Left ventricle myocardium inferior (tissue), 1 donor: ENCODE measurements around the gene PALB2. TPM values are rescaled to one million over a fixed set of nuclear protein-coding genes. Genes with fewer than 3 reads are reported as not detected.
"Not testable (repeated sequence)": the region's sequence is repeated elsewhere in the genome, so short reads cannot be mapped to it uniquely, and the experiment has no call there.

Experiments
- DNase-seq: peaks from one replicate; pipeline ENCODE4 v3.0.0-alpha.2; 2020
- H3K27ac ChIP-seq: fragments of 200-600 bp; replicated peaks from 2 replicates; pipeline ENCODE4 v1.8.0; 2021
- H3K27me3 ChIP-seq: fragments of 200-600 bp; 2 replicates; pipeline ENCODE4 v1.8.0; 2021; ENCODE audit warnings: low read depth
- H3K36me3 ChIP-seq: fragments of 200-600 bp; 2 replicates; pipeline ENCODE4 v1.8.0; 2021
- H3K4me1 ChIP-seq: fragments of 200-600 bp; 2 replicates; pipeline ENCODE4 v1.8.0; 2021
- H3K4me3 ChIP-seq: fragments of 200-600 bp; 2 replicates; pipeline ENCODE4 v1.8.0; 2021; ENCODE audit warnings: mild to moderate bottlenecking, moderate library complexity
- H3K9me3 ChIP-seq: fragments of 200-600 bp; replicated peaks from 2 replicates; pipeline ENCODE4 v1.8.0; 2021
- intact Hi-C: fragments of 100-400 bp; cut with micrococcal nuclease; formaldehyde crosslinking; loops from one replicate; pipeline ENCODE4 v1.11.0; 2022
- total RNA-seq: library from RNA; stranded (reverse); fragmentation: NEBNext Ultra II Directional; extraction: Animal tissue kit (Norgen Biotek cat#: 25700); gene quantifications from one replicate; pipeline ENCODE4 v1.2.1, GENCODE V29; 2021
- TF ChIP-seq, protein P1 (sequence below): fragments of 200-600 bp; IDR thresholded peaks from 2 replicates; pipeline ENCODE4 v1.8.0; 2021; ENCODE audit warnings: antibody characterized with exemption, mild to moderate bottlenecking, borderline replicate concordance
- donor health status: DM: no; HTN: yes; CAD: no; lungs with severe emphysema.

Gene PALB2
- total RNA-seq, 1 donor from 2014 or later, result 4.2 TPM

DNA sequence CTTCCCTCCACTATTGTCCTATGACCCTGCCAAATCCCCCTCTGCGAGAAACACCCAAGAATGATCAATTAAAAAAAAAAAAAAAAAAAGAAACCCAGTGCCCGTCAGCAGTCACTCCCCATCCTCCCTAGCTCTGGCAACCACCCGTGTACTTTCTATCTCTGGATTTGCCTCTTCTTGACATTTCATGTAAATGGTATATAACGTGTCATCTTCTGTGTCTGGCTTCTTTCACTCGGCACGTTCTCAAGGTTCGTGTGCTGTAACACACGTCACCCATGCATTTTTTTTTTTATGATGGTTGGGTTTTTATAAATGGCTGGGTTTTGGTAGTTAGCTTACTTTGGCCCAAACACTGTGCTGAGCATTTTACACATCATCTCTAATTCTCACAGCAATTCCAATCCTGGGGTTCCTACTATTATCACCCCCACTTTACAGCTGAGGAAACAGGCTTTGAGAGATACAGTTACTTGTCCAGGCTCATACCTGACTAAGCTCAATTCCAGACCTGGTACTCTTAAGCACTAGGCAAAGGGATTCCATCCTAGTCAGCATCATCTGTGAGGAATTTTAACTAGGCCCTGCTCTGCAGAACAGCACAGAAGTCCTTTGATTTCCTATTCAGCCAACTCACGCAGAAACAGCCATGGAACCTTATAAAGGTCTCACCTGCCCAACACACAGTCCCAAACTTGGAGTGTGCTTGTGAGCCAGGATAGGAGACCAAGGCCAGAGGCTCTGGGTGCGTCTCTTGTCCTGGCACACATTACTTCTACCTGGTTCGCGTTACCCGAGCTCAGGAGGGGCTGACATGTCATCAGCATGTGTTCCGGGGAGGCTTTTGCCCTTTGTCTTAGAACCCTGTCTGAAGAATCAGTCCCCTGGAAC lies 56.7 kb downstream of the PALB2 start:
- peak overlapping the region; percentile 63 for H3K27ac ChIP-seq
- H3K4me3 ChIP-seq, result no peak overlapping the region
- TF ChIP-seq, protein P1, sequence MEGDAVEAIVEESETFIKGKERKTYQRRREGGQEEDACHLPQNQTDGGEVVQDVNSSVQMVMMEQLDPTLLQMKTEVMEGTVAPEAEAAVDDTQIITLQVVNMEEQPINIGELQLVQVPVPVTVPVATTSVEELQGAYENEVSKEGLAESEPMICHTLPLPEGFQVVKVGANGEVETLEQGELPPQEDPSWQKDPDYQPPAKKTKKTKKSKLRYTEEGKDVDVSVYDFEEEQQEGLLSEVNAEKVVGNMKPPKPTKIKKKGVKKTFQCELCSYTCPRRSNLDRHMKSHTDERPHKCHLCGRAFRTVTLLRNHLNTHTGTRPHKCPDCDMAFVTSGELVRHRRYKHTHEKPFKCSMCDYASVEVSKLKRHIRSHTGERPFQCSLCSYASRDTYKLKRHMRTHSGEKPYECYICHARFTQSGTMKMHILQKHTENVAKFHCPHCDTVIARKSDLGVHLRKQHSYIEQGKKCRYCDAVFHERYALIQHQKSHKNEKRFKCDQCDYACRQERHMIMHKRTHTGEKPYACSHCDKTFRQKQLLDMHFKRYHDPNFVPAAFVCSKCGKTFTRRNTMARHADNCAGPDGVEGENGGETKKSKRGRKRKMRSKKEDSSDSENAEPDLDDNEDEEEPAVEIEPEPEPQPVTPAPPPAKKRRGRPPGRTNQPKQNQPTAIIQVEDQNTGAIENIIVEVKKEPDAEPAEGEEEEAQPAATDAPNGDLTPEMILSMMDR, result no peak
- no peaks in the 10 kb centered on the region for H3K27me3 ChIP-seq
- H3K9me3 ChIP-seq, result no peaks in the 10 kb centered on the region
- peaks cover 53% of the 10 kb centered on the region for H3K4me1 ChIP-seq
- DNase-seq, result no peak
- H3K36me3 ChIP-seq, result peaks cover 88% of the 10 kb centered on the region
- intact Hi-C loops, result no loop called here

DNA sequence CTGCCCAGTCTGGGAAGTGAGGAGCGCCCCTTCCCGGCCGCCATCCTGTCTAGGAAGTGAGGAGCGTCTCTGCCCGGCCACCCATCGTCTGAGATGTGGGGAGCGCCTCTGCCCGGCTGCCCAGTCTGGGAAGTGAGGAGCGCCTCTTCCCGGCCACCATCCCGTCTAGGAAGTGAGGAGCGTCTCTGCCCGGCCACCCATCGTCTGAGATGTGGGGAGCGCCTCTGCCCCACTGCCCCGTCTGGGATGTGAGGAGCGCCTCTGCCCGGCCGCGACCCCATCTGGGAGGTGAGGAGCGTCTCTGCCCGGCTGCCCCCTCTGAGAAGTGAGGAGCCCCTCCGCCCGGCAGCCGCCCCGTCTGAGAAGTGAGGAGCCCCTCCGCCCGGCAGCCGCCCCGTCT lies 57.8 kb downstream of the PALB2 start:
- DNase-seq, intact Hi-C loops, H3K4me3 ChIP-seq, H3K9me3 ChIP-seq, H3K27me3 ChIP-seq, H3K27ac ChIP-seq: not testable (repeated sequence)
- H3K4me1 ChIP-seq, result peaks cover 49% of the 10 kb centered on the region
- peaks cover 85% of the 10 kb centered on the region for H3K36me3 ChIP-seq

DNA sequence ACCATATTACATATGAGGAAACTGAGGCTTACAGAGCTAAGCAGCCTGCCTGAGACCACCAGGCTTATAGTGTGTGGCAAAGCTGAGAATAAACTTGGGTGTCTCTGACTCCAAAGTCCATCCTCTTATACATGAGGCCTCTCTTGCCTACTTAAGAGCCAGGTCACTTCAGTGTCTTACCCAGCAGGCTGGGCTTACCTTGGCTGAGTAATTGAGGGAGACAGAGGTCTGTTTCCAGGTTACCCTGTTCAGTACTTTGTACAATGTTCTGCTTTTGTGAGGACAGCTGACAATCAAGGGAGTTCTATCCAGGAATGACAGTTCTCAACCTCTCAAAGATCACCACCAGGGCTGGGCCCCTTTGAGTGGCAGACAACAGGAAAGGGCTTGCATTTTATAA lies 59.3 kb downstream of the PALB2 start:
- H3K4me3 ChIP-seq, result no peak overlapping the region
- no peaks in the 10 kb centered on the region for H3K27me3 ChIP-seq
- peaks cover 78% of the 10 kb centered on the region for H3K36me3 ChIP-seq
- peaks cover 44% of the 10 kb centered on the region for H3K4me1 ChIP-seq
- no peak overlapping the region for H3K27ac ChIP-seq
- intact Hi-C loops, result no loop called here
- TF ChIP-seq, protein P1, result no peak
- no peak for DNase-seq
- H3K9me3 ChIP-seq, result no peaks in the 10 kb centered on the region

DNA sequence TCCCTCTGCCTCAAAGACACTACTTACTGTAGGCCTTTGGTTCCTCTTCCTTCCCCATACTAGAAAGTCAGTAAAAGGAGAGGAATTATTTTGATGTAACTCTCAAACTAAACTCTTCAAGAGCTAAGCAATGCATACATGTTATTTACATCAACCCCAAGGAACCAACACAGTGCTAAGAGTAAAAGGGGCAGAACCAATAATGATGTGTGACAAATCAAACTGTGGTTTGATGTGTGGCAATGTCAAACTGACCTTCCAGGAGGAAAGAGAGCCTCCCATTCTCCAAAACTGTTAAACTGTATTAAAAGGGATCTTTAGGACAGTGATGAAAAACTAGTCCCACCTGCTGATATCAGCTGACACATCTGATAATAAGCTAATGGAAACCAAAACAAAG lies 60.7 kb downstream of the PALB2 start:
- Histone ChIP-seq H3K27ac (no peak overlapping the region), H3K4me3 (no peak overlapping the region), H3K9me3 (no peaks in the 10 kb centered on the region), H3K36me3 (peaks cover 78% of the 10 kb centered on the region), H3K4me1 (peaks cover 30% of the 10 kb centered on the region), H3K27me3 (no peaks in the 10 kb centered on the region)
- intact Hi-C loops, result no loop called here
- no peak for DNase-seq
- TF ChIP-seq, protein P1, result no peak

DNA sequence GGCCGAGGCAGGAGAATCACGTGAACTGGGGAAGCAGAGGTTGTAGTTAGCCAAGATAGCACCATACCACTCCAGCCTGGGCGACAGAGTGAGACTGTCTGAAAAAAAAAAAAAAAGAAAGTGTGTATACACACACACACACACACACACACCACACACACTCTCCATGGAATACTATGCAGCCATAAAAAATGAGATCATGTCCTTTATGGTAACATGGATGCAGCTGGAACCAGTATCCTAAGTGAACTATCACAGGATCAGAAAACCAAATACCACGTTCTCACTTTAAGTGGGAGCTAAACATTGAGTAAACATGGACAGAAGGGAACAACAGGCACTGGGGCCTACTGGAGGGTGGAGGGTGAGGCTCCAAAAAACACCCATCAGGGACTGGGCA lies 61.7 kb downstream of the PALB2 start:
- H3K27me3 ChIP-seq, result no peaks in the 10 kb centered on the region
- intact Hi-C loops, result no loop called here
- H3K4me1 ChIP-seq, result peaks cover 20% of the 10 kb centered on the region
- no peak for DNase-seq
- H3K36me3 ChIP-seq, result peaks cover 78% of the 10 kb centered on the region
- TF ChIP-seq, protein P1, result no peak
- H3K27ac ChIP-seq, result no peak overlapping the region
- H3K4me3 ChIP-seq, result no peak overlapping the region
- no peaks in the 10 kb centered on the region for H3K9me3 ChIP-seq

DNA sequence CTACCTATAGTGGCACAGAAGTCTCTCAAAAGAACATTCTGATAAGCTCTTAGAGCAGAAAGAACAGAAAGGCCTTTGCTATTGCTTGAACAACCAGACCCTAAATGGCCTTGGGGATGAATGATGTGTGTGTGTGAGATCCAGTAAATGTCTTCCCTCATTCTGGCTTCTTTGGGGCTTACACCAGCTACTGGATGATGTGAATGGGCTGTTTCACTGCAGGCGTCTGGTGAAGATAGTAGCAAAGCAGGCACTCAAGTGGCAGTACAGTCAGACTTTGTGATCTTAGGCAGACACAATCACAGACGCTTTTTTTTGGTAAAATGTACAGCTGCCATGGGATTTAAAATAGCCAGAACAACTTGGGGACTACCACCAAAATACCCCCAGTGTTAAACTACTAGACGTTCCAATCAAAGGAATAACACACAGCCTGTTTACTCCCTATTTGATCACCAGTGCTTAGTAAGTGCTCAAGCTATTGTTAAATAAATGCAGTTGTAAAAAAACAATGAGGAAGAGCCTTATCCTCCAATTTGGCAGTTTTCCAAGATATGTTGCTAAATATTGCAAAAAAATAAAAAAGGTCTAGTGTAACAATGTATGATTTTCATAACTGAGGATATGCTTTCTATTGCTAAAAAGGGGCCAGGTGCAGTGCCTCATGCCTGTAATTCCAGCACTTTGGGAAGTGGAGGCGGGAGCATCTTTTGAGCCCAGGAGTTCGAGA lies 62.8 kb downstream of the PALB2 start:
- intact Hi-C loops, result no loop called here
- TF ChIP-seq, protein P1, result no peak
- Histone ChIP-seq H3K27ac (no peak overlapping the region), H3K4me3 (no peak overlapping the region), H3K27me3 (no peaks in the 10 kb centered on the region), H3K9me3 (no peaks in the 10 kb centered on the region), H3K36me3 (peaks cover 86% of the 10 kb centered on the region), H3K4me1 (peaks cover 18% of the 10 kb centered on the region)
- no peak for DNase-seq
